Esophagus (tissue), 2 donors: ENCODE results near the gene RAB4A. TPM values are rescaled to one million over a fixed set of nuclear protein-coding genes. Genes with fewer than 3 reads are reported as not detected.
A peak's percentile ranks its signal among the peaks of the same experiment; 100 is the strongest.

ENCODE experiments used
- H3K27ac ChIP-seq, 2 donors: one replicate each; pipeline ENCODE4 v1.5.1; 2013; ENCODE audit warnings: low read depth in 2 of 2, mild to moderate bottlenecking in 2 of 2, inconsistent platforms in 1 of 2, low read length in 1 of 2, moderate library complexity in 1 of 2
- H3K27me3 ChIP-seq, 2 donors: one replicate each; pipeline ENCODE4 v1.6.1; 2013; ENCODE audit warnings: low read length in 2 of 2, control low read depth in 1 of 2, mild to moderate bottlenecking in 1 of 2; ENCODE audit not compliant: insufficient read depth in 2 of 2, control insufficient read depth in 1 of 2
- H3K36me3 ChIP-seq, 2 donors: one replicate each; pipeline ENCODE4 v1.6.1; 2013; ENCODE audit warnings: low read length in 1 of 2; ENCODE audit not compliant: control insufficient read depth in 2 of 2, insufficient read depth in 2 of 2
- H3K4me1 ChIP-seq, 2 donors: one replicate each; pipeline ENCODE4 v1.6.1; 2013; ENCODE audit warnings: low read length in 1 of 2; ENCODE audit not compliant: control insufficient read depth in 2 of 2, insufficient read depth in 2 of 2
- H3K4me3 ChIP-seq, 2 donors: one replicate each; pipeline ENCODE4 v1.5.1; 2013; ENCODE audit warnings: low read length in 2 of 2, mild to moderate bottlenecking in 2 of 2, low read depth in 1 of 2, moderate library complexity in 1 of 2
- H3K9me3 ChIP-seq, 2 donors: one replicate each; pipeline ENCODE4 v1.6.1; 2013; ENCODE audit warnings: mild to moderate bottlenecking in 2 of 2, low read depth in 1 of 2, low read length in 1 of 2, moderate library complexity in 1 of 2; ENCODE audit not compliant: control insufficient read depth in 2 of 2, insufficient read depth in 1 of 2
- WGBS, 2 donors: extraction: QIAGEN DNeasy Blood & Tissue Kit; methylation state at CpG; one replicate each; pipeline ENCODE4 v1.1.7; 2013; 5-methylcytosine and 5-hydroxymethylcytosine counted together
- polyA plus RNA-seq, 2 donors: library from polyadenylated mRNA; stranded (reverse); fragments of 200-250 nt; gene quantifications; one replicate each; pipeline ENCODE4 v1.2.3, GENCODE V29; 2013
- donor health status: healthy with polysubstance abuse.
- donor health status: Bipolar disorder and iron deficiency.

The RAB4A gene
- polyA plus RNA-seq, 2 donors = 15.0 to 36.6 TPM

GRCh38 chr1:229266274-229266673 lies 4.6 kb upstream of the RAB4A start:
- Histone ChIP-seq H3K9me3 (peaks cover 0 to 3% of the 10 kb centered on the region in 2 donors), H3K4me3 (no peak overlapping the region), H3K4me1 (peaks cover 4 to 10% of the 10 kb centered on the region in 2 donors), H3K36me3 (no peaks in the 10 kb centered on the region), H3K27ac (no peak overlapping the region), H3K27me3 (no peaks in the 10 kb centered on the region)
- WGBS, 2 donors = 80 to 83% methylated on average over 3 of the region's 3 CpGs

GRCh38 chr1:229266832-229267500 lies 3.9 kb upstream of the RAB4A start:
- H3K4me1 ChIP-seq = peaks cover 4 to 10% of the 10 kb centered on the region in 2 donors
- H3K27ac ChIP-seq = no peak overlapping the region
- H3K36me3 ChIP-seq = no peaks in the 10 kb centered on the region
- no peaks in the 10 kb centered on the region for H3K27me3 ChIP-seq
- H3K4me3 ChIP-seq = no peak overlapping the region
- 74 to 82% methylated on average over 2 of the region's 2 CpGs for WGBS, 2 donors
- H3K9me3 ChIP-seq = peaks cover 0 to 4% of the 10 kb centered on the region in 2 donors

GRCh38 chr1:229268505-229268904 lies 2.4 kb upstream of the RAB4A start:
- Histone ChIP-seq H3K4me1 (peaks cover 4 to 16% of the 10 kb centered on the region in 2 donors), H3K27me3 (no peaks in the 10 kb centered on the region), H3K9me3 (peaks cover 0 to 4% of the 10 kb centered on the region in 2 donors), H3K4me3 (no peak overlapping the region), H3K27ac (peak overlapping the region; percentile 84 to 92), H3K36me3 (no peaks in the 10 kb centered on the region)
- 42 to 55% methylated on average over 2 of the region's 2 CpGs for WGBS, 2 donors

GRCh38 chr1:229271448-229272159 lies 693 bp downstream of the RAB4A start:
- Histone ChIP-seq H3K4me3 (peak overlapping the region; percentile 74 to 99), H3K27me3 (no peaks in the 10 kb centered on the region), H3K4me1 (peaks cover 4 to 16% of the 10 kb centered on the region in 2 donors), H3K9me3 (peaks cover 0 to 4% of the 10 kb centered on the region in 2 donors), H3K27ac (peak overlapping the region; percentile 90 to 93), H3K36me3 (no peaks in the 10 kb centered on the region)
- WGBS, 2 donors = 1% methylated on average over 14 to 32 of the region's 32 CpGs

DNA sequence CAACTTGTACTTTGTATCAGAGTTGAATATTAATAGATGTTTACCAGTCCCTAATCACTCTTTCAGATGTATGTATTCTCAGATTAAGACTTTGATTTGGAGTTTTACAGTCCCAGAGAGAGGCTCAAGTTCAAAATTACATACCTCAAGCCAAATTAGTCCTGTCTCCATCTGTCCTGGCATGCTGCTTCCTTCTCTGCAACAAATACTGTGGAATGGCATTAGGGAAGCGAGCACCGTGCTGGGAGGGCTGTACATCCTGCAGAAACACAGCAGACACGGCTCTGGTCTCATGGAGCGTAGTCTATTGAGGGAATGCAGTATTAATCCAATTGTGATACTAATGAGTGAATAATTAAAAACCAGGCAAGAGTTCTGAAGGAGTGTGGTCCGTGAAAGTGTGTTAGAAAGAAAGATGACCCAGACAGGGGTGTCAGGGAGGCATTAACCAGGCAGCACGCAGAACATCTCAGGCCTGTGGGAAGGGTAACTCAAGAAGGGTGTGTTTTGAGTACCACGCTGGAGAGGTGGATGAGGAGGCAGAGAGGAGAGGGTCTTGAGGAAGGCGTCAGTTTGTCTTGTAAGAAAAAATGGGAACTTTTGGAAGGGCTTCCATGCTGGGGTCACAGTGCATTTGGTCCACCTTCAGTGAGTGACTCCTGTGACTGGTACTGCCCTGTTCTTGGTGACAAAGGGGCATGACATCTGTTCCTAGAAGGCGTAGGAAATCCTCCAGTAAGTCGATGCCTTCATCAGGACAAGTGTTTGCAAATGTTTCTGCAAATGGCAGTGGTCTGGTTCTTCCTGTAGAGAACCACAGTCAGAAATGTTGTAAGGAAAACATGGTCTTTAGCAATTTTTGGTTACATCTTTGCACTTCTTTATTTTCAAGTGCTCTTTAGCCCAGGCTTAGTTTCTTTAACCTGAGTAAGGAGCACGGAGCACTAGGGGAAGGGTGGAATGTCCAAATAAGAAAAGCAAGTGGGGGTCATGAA lies 1.6 kb downstream of the RAB4A start:
- no peaks in the 10 kb centered on the region for H3K27me3 ChIP-seq
- peaks cover 4 to 16% of the 10 kb centered on the region in 2 donors for H3K4me1 ChIP-seq
- peaks cover 0 to 2% of the 10 kb centered on the region in 2 donors for H3K36me3 ChIP-seq
- H3K27ac ChIP-seq = peak overlapping the region; percentile 8 to 59
- peak overlapping the region; percentile 14 to 99 for H3K4me3 ChIP-seq
- 34 to 40% methylated on average over 11 of the region's 11 CpGs for WGBS, 2 donors
- H3K9me3 ChIP-seq = peaks cover 0 to 4% of the 10 kb centered on the region in 2 donors

DNA sequence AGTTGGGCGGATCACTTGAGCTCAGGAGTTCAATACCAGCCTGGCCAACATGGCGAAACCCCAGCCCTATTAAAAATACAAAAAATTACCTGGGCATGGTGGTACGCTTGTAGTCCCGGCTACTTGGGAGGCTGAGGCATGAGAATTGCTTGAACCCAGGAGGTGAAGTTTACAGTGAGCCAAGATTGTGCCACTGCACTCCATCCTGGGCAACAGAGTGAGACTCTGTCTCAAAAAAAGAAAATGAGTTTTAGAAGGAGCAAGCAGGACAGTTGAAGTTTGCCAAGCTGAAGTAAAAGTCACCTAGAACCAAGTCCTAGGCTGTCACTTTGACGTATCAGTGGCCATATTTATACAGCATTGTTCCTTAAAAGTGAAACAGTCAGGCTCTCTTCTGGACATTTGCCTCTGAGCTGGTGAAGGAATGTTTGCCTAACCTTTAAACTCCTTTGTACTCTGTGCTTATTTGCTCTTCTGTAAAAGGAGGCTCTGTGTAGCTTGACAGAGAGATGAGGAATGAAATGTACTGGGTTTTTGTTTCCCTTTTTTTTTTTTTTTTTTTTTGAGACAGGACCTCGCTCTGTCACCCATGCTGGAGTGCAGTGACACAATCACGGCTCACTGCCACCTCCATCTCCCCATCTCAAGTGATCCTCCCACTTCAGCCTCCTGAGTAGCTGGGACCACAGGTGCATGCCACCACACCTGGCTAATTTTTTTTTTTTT lies 2.8 kb downstream of the RAB4A start:
- H3K27ac ChIP-seq = no peak overlapping the region

DNA sequence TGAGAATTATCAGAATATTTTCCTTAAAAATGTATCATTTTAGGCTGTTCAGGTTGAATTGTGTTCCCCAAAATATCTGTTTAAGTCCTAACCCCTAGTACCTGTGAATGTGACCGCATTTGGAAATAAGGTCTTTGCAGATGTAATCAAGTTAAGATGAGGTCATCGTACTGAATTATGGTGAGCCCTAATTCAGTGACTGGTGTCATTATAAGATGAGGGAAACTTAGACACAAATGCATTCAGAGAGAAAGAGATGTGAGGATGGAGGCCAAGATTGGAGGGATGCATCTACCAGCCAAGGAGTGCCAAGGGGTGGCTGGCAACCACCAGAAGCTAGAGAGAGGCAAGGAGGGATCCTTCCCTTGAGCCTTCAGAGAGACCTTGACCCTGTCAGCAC lies 4.1 kb downstream of the RAB4A start:
- H3K36me3 ChIP-seq = peaks cover 0 to 6% of the 10 kb centered on the region in 2 donors
- WGBS, 2 donors = 90 to 98% methylated on average over 2 of the region's 2 CpGs
- no peak overlapping the region for H3K4me3 ChIP-seq
- H3K4me1 ChIP-seq = peaks cover 4 to 13% of the 10 kb centered on the region in 2 donors
- peaks cover 0 to 4% of the 10 kb centered on the region in 2 donors for H3K9me3 ChIP-seq
- no peaks in the 10 kb centered on the region for H3K27me3 ChIP-seq
- H3K27ac ChIP-seq = no peak overlapping the region

More for the DNA sequence above, 2.8 kb downstream of the RAB4A start:
- 70 to 82% methylated on average over 7 of the region's 7 CpGs for WGBS, 2 donors
- Histone ChIP-seq H3K4me3 (no peak overlapping the region), H3K9me3 (peaks cover 0 to 4% of the 10 kb centered on the region in 2 donors), H3K4me1 (peaks cover 4 to 13% of the 10 kb centered on the region in 2 donors), H3K36me3 (peaks cover 0 to 6% of the 10 kb centered on the region in 2 donors), H3K27me3 (no peaks in the 10 kb centered on the region)

DNA sequence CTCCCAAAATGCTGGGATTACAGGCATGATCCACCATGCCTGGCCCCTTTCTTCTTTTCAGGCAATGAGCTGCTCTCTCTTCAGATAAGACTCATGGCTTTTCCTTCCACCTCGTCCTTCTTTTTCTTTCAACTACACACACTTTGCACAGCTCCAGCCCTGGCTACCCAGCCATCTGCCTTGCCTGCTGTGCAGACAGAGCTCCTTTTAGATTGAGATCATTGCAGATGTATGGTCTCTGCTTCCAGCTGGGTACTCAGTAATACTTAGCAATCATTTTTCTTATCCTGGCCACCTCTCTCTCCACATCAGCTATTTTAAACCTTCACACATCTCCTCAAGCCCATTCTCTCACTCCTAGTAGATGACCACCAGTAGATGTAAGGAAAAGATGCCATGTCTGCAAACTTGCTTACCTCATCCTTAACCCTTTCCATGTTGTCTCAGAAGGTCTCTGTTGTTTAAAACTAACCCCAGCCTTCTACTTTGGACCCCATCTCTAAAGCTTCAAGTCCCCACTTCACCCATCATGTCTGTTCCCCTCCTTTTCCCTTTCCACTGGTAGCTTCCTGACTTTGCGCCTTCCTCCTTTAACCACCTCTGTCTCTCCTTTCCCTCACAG lies 7.3 kb downstream of the RAB4A start:
- H3K4me1 ChIP-seq = no peaks in the 10 kb centered on the region
- H3K9me3 ChIP-seq = no peaks in the 10 kb centered on the region
- H3K27ac ChIP-seq = no peak overlapping the region
- no peak overlapping the region for H3K4me3 ChIP-seq
- 89 to 92% methylated on average over 2 of the region's 2 CpGs for WGBS, 2 donors
- no peaks in the 10 kb centered on the region for H3K27me3 ChIP-seq
- H3K36me3 ChIP-seq = peaks cover 0 to 6% of the 10 kb centered on the region in 2 donors
